H7 (cell line): Measurements from ENCODE around the gene APEH. TPM values are rescaled to one million over a fixed set of nuclear protein-coding genes. Genes with fewer than 3 reads are reported as not detected.

Experiments
- DNase-seq: peaks from one replicate; pipeline ENCODE4 v3.0.0; 2012
- H3K27me3 ChIP-seq: 2 replicates; pipeline ENCODE4 v1.6.0; 2011; ENCODE audit warnings: mild to moderate bottlenecking, low read length; ENCODE audit not compliant: control insufficient read depth, insufficient read depth
- H3K36me3 ChIP-seq: replicated peaks from 2 replicates; pipeline ENCODE4 v1.5.1; 2011; ENCODE audit warnings: low read length; ENCODE audit not compliant: control insufficient read depth, insufficient read depth
- H3K4me3 ChIP-seq: 2 replicates; pipeline ENCODE4 v1.5.1; 2011; ENCODE audit warnings: low read depth, mild to moderate bottlenecking, control low read depth, low read length, moderate library complexity; ENCODE audit not compliant: insufficient read depth
- total RNA-seq: library from RNA; depleted of rRNA; stranded (reverse); fragments of >200 nt; shearing (Covaris generic); gene quantifications from 2 replicates; pipeline ENCODE4 v1.2.3, GENCODE V29; 2014

Gene APEH
- total RNA-seq, 1 experiment from 2014 or later: 260 TPM

GRCh38 chr3:49713336-49714105 lies 39.4 kb downstream of the APEH start:
- Histone ChIP-seq H3K36me3 (no peaks in the 10 kb centered on the region; the same call in 1 of the 2 replicates), H3K4me3 (no peak overlapping the region), H3K27me3 (peaks cover 3% of the 10 kb centered on the region; the same call in 1 of the 2 replicates)
- DNase-seq: peak; percentile 29

DNA sequence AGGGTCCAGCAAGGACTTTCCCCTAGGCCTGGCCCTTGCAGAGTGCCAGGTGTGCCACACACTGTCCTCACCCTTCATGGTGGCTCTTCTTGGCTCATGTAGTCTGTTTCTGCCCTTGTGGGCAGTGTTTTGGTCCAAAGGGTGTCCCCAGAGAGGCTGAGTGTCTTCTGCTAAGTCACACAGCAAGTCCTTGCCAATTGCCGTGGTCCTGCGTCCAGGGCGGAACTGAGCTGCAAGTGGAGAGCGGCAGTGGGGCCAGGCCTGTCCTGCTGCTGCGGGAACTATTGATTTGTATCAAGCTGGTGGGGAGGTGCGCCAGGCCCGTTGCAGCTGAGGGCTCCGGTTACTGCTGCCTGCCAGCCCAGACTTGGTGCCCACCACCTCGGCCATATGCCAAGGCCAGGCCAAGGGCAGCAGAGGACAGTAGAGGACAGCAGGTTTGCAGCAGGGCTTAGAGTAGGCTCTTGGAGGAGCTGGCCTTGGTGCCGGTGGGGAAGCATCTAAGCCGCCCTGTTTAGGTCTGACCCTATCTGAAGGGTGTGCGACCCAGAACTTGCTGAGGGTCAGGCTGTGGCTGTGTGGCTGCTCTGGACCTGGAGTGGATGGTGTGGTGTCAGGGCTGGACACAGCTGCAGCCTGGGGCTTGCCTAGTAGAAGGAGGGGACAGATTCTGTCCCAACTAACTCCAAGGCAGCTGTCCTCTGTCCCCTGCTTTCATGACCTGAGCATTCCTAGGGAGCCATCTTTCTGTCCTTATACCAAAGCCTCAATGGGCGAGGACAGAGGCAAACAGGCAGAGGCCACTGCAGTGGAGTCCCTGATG lies 40.8 kb downstream of the APEH start:
- H3K4me3 ChIP-seq: no peak overlapping the region
- H3K27me3 ChIP-seq: peaks cover 7% of the 10 kb centered on the region; the same call in 1 of the 2 replicates
- no peaks in the 10 kb centered on the region; the same call in 1 of the 2 replicates for H3K36me3 ChIP-seq
- no peak for DNase-seq

- Histone ChIP-seq H3K4me3 (no peak overlapping the region), H3K36me3 (no peaks in the 10 kb centered on the region; the same call in none of the 2 replicates), H3K27me3 (peaks cover 7% of the 10 kb centered on the region; the same call in 1 of the 2 replicates)
- DNase-seq: no peak
Observed at GRCh38 chr3:49715611-49716121, 41.5 kb downstream of the APEH start.

DNA sequence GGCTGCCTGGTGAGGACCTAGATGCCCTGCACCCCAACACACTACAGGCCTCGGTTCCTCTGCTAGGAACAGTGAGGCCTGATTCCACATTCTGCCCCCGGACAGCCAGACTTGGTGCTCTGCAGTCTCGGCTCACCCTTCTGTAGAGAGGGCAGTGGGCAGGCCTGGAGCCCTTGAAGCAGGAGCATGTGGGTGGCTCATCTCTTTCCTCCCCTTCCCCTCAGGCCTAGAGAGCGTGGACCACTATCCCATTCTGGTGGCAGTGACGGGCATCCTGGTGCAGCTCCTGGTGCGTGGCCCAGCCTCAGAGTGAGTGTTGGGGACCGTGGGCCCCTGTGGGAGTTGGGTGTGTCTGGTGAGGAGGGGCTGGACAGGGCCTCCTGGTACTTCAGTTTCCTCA lies 42.0 kb downstream of the APEH start:
- Histone ChIP-seq H3K4me3 (no peak overlapping the region), H3K27me3 (peaks cover 7% of the 10 kb centered on the region; the same call in 1 of the 2 replicates), H3K36me3 (peaks cover 4% of the 10 kb centered on the region)
- DNase-seq: no peak

DNA sequence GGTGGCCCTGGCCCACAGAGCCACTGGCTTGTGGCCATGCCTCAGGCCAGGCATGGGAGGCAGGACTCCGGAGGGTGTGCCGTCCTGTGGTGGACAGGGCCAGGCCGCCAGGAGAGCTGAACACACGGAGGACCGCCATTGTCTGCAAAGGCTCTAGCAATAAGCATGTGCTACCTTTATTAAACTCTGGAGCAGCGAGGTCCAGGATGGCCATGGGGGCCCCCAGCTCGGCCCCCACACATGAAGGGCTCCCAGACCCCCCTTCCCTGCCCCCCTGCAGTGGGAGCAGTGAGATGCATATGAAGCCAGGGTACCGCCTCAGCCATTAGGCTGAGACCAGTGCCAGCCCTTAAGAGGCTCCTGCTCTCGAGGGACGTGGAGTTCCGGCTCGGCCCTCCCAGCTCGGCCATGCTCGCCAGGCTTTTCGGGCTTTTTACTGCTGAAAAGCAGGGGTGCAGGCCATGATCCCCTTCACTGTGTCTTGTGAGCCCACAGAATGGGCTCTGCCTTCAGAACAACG lies 42.6 kb downstream of the APEH start:
- DNase-seq: peak; percentile 35
- H3K4me3 ChIP-seq: no peak overlapping the region

DNA sequence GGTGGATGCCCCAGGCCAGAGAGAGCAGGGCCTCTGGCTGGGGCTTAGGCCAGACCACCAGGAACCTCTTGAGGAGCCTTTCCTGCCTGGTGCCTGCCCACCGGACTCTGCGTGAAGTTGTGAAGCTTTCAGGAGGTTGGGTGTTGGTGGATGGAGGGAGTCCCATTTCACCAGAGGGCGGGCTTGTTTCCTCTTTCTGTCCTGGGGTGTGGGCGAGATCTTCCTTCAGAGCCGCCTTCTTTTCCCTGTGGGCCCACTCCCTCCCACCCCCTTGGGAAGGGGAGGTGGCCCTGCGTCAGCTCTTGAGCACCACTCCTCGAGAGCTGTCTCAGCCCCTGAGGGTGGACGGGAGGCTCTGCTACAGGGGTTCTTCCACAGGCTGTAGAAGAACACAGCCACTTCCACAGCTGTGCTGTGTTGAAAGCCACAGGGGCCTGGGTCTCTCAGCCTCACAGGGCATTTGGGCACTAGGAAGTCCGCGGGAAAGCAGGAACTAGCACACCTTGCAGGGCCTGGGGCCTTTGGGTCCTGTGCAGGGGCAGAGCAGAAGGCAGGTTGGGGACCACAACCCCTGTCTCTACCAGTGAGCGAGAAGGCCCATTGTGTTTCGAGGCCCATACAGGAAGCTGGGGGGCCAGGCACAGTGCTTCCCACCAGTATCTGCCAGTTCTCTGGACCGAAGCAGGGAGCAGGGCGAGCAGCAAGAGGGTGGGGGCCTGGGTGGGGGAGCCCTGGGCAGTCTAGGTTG lies 43.2 kb downstream of the APEH start:
- peaks cover 7% of the 10 kb centered on the region; the same call in 1 of the 2 replicates for H3K27me3 ChIP-seq
- H3K36me3 ChIP-seq: peaks cover 11% of the 10 kb centered on the region
- DNase-seq: peak; percentile 28
- H3K4me3 ChIP-seq: no peak overlapping the region

More for the DNA sequence above, 42.6 kb downstream of the APEH start:
- H3K36me3 ChIP-seq: peaks cover 7% of the 10 kb centered on the region
- peaks cover 7% of the 10 kb centered on the region; the same call in 1 of the 2 replicates for H3K27me3 ChIP-seq

GRCh38 chr3:49717959-49718857 lies 44.1 kb downstream of the APEH start:
- peaks cover 15% of the 10 kb centered on the region for H3K36me3 ChIP-seq
- peak overlapping the region; percentile 84 for H3K4me3 ChIP-seq
- H3K27me3 ChIP-seq: peaks cover 7% of the 10 kb centered on the region; the same call in 1 of the 2 replicates
- DNase-seq: peak; percentile 57

GRCh38 chr3:49718858-49719213 lies 44.7 kb downstream of the APEH start:
- Histone ChIP-seq H3K27me3 (peaks cover 7% of the 10 kb centered on the region; the same call in 1 of the 2 replicates), H3K4me3 (peak overlapping the region; percentile 84), H3K36me3 (peaks cover 15% of the 10 kb centered on the region)
- no peak for DNase-seq

DNA sequence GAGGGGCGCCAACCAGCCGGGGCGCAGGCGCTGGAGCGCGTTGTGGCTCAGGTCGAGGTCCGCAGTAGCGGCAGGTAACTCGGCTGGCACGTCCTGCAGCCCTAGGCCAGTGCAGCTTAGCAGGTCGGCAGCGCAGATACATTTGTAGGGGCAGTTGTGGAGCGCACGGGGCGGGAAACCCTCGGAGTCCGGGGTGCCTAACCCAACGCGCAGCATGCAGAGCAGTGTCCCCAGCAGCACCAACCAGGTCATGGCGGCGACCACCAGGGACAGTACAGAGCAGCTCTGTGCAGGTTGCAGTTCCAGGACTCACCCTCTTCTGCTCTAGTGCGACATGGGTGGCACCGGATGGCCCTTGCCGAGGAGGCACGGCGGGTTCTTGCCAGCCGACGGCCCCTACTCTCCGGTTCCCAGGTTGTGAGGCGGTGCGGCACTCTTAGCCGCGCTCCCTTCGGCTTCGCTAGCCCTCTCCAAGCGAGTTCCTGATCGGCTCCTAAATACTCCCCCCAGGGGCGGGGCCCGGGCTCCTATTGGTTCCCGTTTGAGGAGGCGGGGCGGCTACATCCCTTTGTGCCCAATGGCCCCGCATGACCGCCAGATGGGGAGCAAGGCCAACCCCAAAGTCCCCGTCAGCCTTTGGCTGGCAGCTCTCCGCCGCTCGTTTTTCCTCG lies 45.2 kb downstream of the APEH start, which contains the start of gene AMIGO3:
Gene AMIGO3, minus strand, starts transcription at position 471 of the 671 bp plus-strand sequence. Its CDS starts 219 bp downstream, at position 252.
- H3K36me3 ChIP-seq: peaks cover 15% of the 10 kb centered on the region
- H3K27me3 ChIP-seq: peaks cover 7% of the 10 kb centered on the region; the same call in 1 of the 2 replicates
- peak within 1 kb of the TSS; percentile 84 for H3K4me3 ChIP-seq
- DNase-seq: peak; percentile 100

DNA sequence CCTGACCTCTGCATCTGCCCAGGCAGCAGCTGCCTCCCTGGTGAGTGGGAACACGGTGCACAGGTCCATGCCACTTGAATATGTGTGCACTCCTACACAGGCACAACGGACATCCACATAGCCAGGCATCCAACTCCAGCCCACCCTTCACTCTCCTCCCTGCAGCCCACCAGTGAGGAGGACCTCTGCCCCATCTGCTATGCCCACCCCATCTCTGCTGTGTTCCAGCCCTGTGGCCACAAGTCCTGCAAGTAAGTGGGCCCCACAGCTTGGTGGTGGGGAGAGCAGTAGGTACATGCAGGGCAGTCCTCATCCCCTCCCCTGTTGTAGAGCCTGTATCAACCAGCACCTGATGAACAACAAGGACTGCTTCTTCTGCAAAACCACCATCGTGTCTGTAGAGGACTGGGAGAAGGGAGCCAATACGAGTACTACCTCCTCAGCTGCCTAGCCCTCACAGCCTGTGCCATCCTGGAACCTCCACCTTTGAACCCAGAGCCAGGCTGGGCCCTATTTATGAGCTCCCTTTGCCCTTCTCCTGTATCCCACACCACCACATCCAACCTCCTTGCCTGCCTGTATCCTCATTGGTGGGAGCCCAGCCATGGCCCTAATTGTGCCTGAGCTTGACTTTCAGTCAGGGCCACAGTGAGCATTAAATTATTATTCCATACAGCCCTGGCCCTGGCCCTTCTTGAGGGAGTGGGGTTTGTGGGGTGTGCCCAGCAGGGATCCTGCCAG lies 46.9 kb downstream of the APEH start:
- DNase-seq: peak; percentile 24
- Histone ChIP-seq H3K27me3 (peaks cover 7% of the 10 kb centered on the region; the same call in 1 of the 2 replicates), H3K4me3 (no peak overlapping the region), H3K36me3 (peaks cover 15% of the 10 kb centered on the region)

DNA sequence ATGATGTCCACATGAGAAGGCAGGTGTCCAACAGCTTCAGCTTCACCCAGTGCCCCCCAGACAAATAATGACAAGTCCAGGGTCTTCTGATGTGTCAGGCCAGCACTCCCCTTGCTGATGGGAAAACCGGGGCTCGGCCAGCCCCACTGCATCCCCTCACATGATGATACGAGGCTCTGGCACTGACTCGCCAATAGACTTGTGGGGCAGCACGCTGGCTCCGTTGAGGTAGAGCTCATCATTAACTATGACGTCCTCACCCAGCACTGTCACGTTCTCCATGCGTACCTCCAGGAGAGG lies 47.4 kb downstream of the APEH start:
- no peak overlapping the region for H3K4me3 ChIP-seq
- DNase-seq: no peak
- H3K27me3 ChIP-seq: peaks cover 7% of the 10 kb centered on the region; the same call in 1 of the 2 replicates
- H3K36me3 ChIP-seq: peaks cover 16% of the 10 kb centered on the region
